Ishikawa (cell line): ENCODE data around the gene OPHN1.
A peak's percentile ranks its signal among the peaks of the same experiment; 100 is the strongest.

ENCODE experiments used
- CEBPB ChIP-seq: IDR thresholded peaks from 2 replicates; pipeline ENCODE4 v1.6.1; 2012
- EGR1 ChIP-seq: IDR thresholded peaks from 2 replicates; pipeline ENCODE4 v1.6.1; 2012
- EP300 ChIP-seq: IDR thresholded peaks from 2 replicates; pipeline ENCODE4 v1.6.1; 2012; ENCODE audit warnings: borderline replicate concordance
- FOXM1 ChIP-seq: IDR thresholded peaks from 2 replicates; pipeline ENCODE4 v1.6.1; 2012; ENCODE audit warnings: low read depth, borderline replicate concordance
- NFIC ChIP-seq: IDR thresholded peaks from 2 replicates; pipeline ENCODE4 v1.6.1; 2012
- RAD21 ChIP-seq: IDR thresholded peaks from 2 replicates; pipeline ENCODE4 v1.6.1; 2012; ENCODE audit warnings: low read depth
- REST ChIP-seq: IDR thresholded peaks from 2 replicates; pipeline ENCODE4 v1.6.1; 2012; ENCODE audit warnings: low read depth, mild to moderate bottlenecking
- TAF1 ChIP-seq: IDR thresholded peaks from 2 replicates; pipeline ENCODE4 v1.6.1; 2012; ENCODE audit warnings: low read depth, mild to moderate bottlenecking
- TEAD4 ChIP-seq: IDR thresholded peaks from 2 replicates; pipeline ENCODE4 v1.6.1; 2012
- YY1 ChIP-seq: IDR thresholded peaks from 2 replicates; pipeline ENCODE4 v1.6.1; 2012; ENCODE audit warnings: low read depth
- ZBTB7A ChIP-seq: IDR thresholded peaks from 2 replicates; pipeline ENCODE4 v1.6.1; 2012; ENCODE audit warnings: low read depth
- TF ChIP-seq, protein P1 (sequence below): IDR thresholded peaks from 2 replicates; pipeline ENCODE4 v1.6.1; 2012
- TF ChIP-seq, protein P2 (sequence below): IDR thresholded peaks from 2 replicates; pipeline ENCODE4 v1.6.1; 2012

DNA sequence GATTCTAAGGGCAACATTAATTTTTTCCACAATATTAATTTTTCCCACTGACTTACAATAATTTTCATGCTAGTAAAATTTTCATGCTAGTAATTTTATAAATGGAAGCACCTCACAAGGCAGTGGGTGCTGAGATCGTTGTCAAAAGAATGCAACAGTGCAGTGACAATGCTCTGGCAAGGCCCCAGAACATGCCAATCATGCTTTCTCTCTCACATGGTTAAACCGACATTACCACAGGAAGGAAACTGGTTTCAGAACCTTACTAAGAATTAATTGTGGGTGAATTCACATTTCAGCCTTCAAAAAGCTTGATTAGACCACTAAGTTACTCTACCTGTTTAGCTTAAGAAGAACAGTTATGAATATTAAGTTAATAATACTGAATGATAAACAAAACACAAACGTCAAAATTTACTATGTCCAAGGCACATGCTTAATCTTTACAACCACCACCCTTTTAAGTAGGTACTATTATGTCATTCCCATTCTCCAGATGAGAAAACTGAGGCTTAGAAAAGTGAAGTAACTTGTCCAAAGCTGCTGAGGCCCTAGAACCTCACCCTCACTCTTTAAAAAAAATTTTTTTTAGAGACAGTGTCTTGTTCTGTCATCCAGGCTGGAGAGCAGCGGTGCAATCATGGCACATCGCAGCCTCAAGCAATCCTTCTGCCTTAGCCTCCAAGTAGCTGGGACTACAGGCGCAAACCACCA, 10.0 kb upstream of the OPHN1 start:
- TF ChIP-seq YY1 (no peak), EP300 (peak; percentile 55; the same call in 1 of the 2 replicates), FOXM1 (no peak), CEBPB (no peak), REST (no peak), RAD21 (no peak), TAF1 (no peak), ZBTB7A (no peak), TEAD4 (peak; percentile 69), EGR1 (no peak), NFIC (peak; percentile 59)
- TF ChIP-seq, protein P1, sequence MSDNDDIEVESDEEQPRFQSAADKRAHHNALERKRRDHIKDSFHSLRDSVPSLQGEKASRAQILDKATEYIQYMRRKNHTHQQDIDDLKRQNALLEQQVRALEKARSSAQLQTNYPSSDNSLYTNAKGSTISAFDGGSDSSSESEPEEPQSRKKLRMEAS, result peak; percentile 26; the same call in 1 of the 2 replicates
- TF ChIP-seq, protein P2, sequence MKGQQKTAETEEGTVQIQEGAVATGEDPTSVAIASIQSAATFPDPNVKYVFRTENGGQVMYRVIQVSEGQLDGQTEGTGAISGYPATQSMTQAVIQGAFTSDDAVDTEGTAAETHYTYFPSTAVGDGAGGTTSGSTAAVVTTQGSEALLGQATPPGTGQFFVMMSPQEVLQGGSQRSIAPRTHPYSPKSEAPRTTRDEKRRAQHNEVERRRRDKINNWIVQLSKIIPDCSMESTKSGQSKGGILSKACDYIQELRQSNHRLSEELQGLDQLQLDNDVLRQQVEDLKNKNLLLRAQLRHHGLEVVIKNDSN, result no peak
